GM13977 (cell line): Measurements from ENCODE around the gene FZD4.
"Not testable (repeated sequence)": the region's sequence is repeated elsewhere in the genome, so short reads cannot be mapped to it uniquely, and the experiment has no call there.

Experiments
- DNase-seq: peaks from one replicate; pipeline ENCODE4 v3.0.0; 2012; ENCODE audit warnings: low spot score
- in situ Hi-C: fragments of 300-500 bp; cut with MboI; formaldehyde crosslinking; loops from one replicate; pipeline ENCODE4 v1.12.0; 2022; ENCODE audit warnings: low sequenced_read_pairs, low pct_unique_long_range_greater_than_20kb, mixed read lengths, inconsistent platforms; ENCODE audit not compliant: unreplicated experiment
- TF ChIP-seq, protein P1 (sequence below): IDR thresholded peaks from 2 replicates; pipeline ENCODE4 v1.5.1; 2012; ENCODE audit warnings: mild to moderate bottlenecking, control low read depth; ENCODE audit not compliant: insufficient read depth; ENCODE audit errors: extremely low read depth, missing control alignments

Gene FZD4

DNA sequence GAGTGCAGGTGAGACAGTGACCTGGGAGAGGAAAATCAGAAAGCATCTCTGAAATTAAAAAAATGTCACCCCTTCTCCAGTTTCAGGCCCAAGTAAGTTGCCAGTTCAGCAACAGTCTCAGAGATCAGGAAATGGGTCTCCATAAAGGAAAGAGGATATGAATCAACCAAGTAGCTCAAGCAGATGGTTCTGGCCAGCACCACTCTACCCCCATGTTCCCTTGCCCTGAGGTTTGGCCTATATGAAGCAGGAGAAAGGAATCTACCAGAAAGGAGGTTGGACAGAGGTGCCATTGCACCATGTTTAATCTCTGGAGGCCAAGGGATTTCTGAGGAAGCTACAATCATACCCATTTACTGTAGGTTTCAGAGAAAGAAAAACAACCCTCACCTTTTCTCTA lies 7.7 kb downstream of the FZD4 start:
- no peak for DNase-seq
- in situ Hi-C loops = loop anchor here (25.0 kb wide), 2 partner anchors 340 to 465 kb away; no protein-coding TSS in a partner anchor
- TF ChIP-seq, protein P1, sequence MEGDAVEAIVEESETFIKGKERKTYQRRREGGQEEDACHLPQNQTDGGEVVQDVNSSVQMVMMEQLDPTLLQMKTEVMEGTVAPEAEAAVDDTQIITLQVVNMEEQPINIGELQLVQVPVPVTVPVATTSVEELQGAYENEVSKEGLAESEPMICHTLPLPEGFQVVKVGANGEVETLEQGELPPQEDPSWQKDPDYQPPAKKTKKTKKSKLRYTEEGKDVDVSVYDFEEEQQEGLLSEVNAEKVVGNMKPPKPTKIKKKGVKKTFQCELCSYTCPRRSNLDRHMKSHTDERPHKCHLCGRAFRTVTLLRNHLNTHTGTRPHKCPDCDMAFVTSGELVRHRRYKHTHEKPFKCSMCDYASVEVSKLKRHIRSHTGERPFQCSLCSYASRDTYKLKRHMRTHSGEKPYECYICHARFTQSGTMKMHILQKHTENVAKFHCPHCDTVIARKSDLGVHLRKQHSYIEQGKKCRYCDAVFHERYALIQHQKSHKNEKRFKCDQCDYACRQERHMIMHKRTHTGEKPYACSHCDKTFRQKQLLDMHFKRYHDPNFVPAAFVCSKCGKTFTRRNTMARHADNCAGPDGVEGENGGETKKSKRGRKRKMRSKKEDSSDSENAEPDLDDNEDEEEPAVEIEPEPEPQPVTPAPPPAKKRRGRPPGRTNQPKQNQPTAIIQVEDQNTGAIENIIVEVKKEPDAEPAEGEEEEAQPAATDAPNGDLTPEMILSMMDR = no peak

DNA sequence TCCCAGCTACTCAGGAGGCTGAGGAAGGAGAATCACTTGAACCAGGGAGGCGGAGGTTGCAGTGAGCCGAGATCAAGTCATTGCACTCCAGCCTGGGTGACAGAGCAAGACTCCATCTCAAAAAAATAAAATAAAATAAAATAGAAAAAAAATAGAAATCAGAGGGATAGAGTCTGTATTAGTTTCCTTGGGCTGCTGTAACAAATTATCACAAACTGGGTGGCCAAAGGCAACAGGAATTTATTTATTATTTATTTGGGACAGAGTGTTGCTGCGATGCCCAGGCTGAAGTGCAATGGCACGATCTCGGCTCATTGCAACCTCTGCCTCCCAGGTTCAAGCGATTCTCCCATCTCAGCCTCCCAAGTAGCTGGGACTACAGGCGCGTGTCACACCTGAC lies 11.7 kb downstream of the FZD4 start:
- in situ Hi-C loops = loop anchor here (25.0 kb wide), 2 partner anchors 344 to 469 kb away; no protein-coding TSS in a partner anchor
- not testable (repeated sequence) for DNase-seq

DNA sequence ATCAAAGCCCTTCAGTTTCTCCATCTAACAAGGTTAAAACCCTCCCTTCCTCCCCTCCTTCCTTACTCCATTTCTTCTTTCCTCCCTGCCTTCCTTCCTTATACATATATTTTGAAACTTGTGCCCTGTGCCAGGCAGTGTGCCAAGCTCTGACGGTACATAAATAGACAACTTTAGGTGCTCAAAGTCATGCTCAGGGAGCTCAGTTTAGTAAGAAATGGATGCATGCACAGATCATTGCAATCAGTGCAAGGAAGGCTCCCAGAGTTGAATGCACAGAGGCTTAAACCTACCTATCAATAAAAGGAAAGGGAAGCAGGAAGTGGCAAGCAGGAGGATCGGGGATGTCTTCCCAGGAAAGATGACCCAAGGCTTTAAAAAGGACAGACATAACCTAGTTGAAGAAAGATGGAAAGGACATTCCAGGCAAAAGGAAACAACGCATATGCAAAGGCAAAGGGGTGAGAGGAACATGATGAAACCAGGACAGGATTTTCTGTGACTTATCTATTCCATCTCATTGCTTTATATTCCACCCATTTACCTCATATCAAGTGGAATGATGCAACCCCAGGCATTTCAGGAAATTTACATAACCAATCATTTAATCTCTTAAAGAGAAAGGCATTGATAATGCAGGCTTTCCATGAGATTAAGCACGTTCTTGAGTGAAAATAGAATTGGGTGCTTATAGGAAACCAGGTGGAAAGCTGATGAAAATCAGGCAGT lies 13.2 kb downstream of the FZD4 start:
- TF ChIP-seq, protein P1 = no peak
- no peak for DNase-seq
- in situ Hi-C loops = loop anchor here (25.0 kb wide), 2 partner anchors 345 to 470 kb away; no protein-coding TSS in a partner anchor

DNA sequence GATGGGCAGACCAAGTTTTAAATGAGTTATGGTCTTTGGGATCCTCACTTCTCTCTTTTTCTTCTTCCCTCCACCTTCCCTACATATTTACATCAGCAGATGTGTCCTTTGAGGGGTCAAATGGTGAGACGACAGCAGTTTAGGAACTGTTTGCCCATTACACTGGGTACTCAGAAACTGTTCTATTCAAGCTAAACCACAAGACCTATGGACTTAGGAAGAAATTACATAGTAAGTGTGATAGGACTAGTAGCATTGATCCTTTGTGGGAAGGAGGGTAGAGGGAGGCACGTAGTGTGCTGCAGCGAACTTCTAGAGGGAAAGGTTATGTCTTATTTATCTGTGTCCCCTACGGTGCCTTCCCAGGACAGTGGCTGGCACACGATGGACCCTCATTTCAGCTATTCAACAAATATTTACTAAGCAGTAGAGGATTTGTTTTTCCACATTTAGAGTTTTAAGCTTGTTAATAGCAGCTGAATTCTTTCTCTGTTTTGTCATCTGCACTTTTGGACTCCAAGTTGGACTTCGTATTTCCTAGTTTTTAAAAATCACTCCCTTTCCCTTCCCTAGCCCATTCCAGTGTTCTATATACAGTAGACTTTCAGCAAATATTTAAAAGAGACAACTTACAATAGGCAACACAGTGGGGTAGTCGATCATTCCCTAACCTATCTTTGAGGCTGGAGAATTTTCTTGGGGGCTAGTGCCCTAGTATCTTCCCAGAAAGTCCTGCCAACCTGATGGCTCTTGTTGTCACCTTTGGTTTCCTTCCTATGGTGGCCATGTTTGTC lies 13.9 kb downstream of the FZD4 start:
- in situ Hi-C loops = loop anchor here (25.0 kb wide), 2 partner anchors 346 to 471 kb away; no protein-coding TSS in a partner anchor
- TF ChIP-seq, protein P1 = no peak
- DNase-seq = no peak

DNA sequence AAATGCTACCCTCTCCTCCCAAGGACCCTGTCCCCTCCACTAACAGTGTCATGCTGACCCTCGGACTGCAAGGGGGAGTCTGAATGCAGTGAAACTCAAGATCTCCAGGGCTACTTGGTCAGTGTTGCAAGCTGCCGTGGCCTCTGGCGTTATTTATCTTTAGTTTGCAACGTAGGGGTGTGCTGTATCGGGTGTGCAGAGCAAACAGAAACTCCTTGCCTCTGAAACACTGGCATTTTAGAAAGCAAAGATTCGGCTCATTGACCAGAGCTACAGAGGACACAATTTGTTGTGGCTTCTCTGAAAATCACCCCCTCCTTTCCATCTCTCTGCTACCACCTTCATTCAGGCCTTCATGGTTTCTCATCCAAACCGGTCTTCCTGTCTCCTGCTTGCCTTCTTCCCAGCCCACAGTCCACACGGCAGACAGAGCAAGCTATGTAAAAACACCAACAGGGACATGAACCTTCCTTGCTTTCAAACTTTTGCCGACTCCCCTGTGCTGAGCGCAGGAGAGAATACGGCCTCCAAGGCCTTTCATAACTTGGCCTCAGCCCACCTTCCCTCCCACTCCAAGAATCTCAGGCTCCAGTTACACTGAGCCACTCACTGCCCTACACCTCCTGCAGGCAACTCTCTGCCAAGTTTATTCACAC lies 14.9 kb downstream of the FZD4 start:
- no peak for DNase-seq
- TF ChIP-seq, protein P1 = no peak
- in situ Hi-C loops = loop anchor here (25.0 kb wide), 2 partner anchors 347 to 472 kb away; no protein-coding TSS in a partner anchor

DNA sequence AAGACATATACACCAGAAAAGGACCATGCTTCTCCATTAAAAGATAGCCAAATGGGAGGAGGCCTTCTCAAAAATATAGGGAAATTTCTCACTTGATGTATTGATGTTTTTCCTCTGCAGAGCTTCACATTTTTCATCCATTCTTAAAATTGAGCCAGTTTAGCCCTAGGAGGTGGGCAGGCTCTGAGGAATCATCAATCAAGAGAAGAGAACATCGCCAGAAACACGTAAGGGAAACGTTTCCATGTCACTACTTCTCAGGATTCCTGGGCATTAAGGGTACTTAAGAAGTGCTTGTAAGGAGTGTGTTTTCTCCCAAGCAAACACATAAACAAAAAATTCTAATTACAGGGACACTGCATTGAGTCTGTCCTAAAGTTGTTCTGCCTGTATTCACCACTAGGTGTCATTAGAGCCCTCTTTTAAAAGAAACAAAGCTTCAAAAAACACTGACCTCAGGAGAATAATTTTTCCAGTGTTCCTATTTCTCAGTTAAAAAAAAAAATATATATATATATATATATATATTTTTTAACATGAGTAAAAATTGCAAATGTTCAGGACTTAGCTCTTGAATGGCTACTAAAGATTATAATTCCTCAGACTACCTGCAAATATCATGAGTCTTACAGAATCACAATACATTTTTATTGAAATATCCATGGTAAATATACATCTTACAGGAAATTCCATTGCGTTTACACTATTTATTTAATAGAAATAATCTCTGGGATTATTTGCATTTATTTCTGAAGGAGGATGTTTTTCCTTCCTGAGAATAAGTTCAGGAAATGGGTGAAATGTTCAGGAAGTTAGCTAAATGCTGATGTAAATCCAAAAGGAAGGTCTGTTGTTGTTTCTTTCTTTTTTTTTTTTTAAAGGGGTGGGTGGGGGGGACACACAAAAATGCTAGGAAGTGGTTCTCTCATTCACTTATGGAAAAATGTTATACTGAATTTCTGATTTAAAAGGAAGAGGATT lies 16.0 kb downstream of the FZD4 start:
- TF ChIP-seq, protein P1 = peak; percentile 59
- in situ Hi-C loops = loop anchor here (25.0 kb wide), 2 partner anchors 348 to 473 kb away; no protein-coding TSS in a partner anchor
- DNase-seq = peak; percentile 32
